ENCODE results near the gene CDX4.

CDX4 gene

DNA sequence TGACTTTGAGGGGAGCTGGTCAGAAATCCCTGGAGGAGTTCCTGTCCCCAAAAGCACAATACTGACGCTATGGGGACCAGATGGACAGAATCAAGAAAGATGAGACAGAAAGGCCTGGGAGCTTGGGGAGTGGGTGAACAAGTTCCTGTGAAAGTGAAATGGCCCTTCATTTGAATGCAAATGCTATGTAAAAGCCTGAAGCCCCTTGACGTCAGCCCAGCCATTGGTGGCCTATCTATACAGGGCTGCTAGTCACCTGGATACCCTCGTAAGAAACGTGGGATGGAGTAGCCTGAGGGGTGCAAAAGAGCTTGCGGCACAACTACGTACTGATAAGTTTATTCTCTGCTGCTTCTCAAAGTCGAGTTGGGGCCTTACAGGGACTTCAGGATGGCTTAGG lies at the start of gene CDX4:
TSS of gene CDX4 (plus strand) at position 223 of the 400 bp plus-strand sequence. CDS start 201 bp downstream, outside the sequence.
- no peak within 1 kb of the TSS for H3K27ac ChIP-seq
- no peak for TF ChIP-seq ZFX (IDR thresholded peaks at IDR 0.05)
- TF ChIP-seq, protein P1, sequence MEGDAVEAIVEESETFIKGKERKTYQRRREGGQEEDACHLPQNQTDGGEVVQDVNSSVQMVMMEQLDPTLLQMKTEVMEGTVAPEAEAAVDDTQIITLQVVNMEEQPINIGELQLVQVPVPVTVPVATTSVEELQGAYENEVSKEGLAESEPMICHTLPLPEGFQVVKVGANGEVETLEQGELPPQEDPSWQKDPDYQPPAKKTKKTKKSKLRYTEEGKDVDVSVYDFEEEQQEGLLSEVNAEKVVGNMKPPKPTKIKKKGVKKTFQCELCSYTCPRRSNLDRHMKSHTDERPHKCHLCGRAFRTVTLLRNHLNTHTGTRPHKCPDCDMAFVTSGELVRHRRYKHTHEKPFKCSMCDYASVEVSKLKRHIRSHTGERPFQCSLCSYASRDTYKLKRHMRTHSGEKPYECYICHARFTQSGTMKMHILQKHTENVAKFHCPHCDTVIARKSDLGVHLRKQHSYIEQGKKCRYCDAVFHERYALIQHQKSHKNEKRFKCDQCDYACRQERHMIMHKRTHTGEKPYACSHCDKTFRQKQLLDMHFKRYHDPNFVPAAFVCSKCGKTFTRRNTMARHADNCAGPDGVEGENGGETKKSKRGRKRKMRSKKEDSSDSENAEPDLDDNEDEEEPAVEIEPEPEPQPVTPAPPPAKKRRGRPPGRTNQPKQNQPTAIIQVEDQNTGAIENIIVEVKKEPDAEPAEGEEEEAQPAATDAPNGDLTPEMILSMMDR (conservative IDR thresholded peaks at IDR 0.05): no peak

- TF ChIP-seq, protein P1 (conservative IDR thresholded peaks at IDR 0.05): no peak
- no peak for TF ChIP-seq ZFX (IDR thresholded peaks at IDR 0.05)
- H3K27ac ChIP-seq: no peak overlapping the region
Measured at GRCh38 chrX:73398185-73398914, 48.5 kb upstream of the CDX4 start.

DNA sequence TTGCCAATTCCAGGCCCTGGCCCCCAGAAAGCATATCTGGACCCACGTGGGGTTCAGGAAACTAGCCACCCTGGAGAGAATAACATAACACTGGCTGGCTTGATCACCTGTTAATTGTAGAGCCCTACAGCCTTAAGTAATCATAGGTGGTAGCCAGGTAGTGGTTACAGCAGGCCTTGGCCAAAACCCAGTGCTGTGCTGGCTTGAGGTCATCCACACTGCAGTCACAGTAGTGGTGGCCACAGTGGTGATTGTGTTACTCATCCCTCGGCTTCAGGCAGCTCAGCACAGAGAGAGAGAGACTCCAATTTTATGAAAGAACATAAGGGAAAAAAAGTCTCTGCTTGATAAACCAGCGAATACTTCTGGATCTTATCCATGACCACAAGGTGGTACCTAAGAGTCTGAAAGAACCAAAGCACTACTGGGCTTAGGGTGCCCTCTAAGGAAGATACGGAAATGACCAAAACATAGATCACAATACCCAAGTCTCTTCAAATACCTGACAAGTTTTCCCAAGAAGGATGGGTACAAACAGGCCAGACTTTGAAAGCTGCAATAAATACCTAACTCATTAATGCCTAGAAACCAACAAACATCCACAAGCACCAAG lies 46.6 kb upstream of the CDX4 start:
- no peak overlapping the region for H3K27ac ChIP-seq
- TF ChIP-seq, protein P1 (conservative IDR thresholded peaks at IDR 0.05): 0 out of 2 replicates have a peak, but pooled peaks have one; percentile 5
- TF ChIP-seq ZFX (IDR thresholded peaks at IDR 0.05): no peak

DNA sequence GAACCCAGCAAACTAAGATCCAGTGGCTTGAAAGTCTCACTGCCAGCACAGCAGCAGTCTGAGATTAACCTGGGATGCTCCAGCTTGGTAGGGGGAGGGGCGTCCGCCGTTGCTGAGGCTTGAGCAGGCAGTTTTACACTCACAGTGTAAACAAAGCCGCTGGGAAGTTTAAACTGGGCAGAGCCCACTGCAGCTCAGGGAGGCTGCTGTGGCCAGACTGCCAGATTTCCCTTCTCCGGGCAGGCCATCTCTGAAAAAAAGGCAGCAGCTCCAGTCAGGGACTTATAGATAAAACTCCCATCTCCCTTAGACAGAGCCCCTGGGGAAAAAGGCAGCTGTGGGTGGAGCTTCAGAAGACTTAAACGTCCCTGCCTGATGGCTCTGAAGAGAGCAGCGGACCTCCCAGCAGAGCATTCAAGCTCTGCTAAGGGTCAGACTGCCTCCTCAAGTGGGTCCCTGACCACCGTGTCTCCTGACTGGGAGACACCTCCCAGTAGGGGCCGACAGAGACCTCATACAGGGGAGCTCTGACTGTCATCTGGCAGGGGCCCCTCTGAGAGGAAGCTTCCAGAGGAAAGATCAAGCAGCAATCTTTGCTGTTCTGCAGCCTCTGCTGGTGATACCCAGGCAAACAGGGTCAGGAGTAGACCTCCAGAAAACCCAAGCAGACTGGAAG lies 45.1 kb upstream of the CDX4 start:
- TF ChIP-seq, protein P1 (conservative IDR thresholded peaks at IDR 0.05): no peak
- TF ChIP-seq ZFX (IDR thresholded peaks at IDR 0.05): no peak
- H3K27ac ChIP-seq: no peak overlapping the region

DNA sequence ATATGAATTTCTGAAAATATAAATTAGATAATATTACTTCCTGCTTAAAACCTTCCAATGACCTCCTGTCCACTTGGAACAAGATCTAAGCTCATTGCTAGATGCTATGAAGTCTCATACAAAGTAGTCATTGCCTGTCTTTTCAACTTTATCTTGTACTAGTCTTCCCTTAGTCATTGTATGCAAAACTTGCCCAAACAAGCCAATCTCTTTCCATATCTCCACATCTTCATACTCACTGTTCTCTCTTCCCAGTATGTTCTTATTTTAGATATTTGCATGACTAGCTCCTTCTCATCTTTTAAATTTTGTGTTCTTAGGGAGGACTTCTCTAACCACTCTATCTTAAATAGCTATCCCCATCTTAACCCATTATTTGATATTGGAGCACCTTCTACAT lies 33.9 kb upstream of the CDX4 start:
- TF ChIP-seq, protein P1 (conservative IDR thresholded peaks at IDR 0.05): no peak
- TF ChIP-seq ZFX (IDR thresholded peaks at IDR 0.05): no peak

GRCh38 chrX:73447311-73447794 lies 500 bp downstream of the CDX4 start:
- no peak for TF ChIP-seq ZFX (IDR thresholded peaks at IDR 0.05)
- TF ChIP-seq, protein P1 (conservative IDR thresholded peaks at IDR 0.05): no peak
- no peak overlapping the region for H3K27ac ChIP-seq

More for the DNA sequence above, 33.9 kb upstream of the CDX4 start:
- H3K27ac ChIP-seq: no peak overlapping the region

DNA sequence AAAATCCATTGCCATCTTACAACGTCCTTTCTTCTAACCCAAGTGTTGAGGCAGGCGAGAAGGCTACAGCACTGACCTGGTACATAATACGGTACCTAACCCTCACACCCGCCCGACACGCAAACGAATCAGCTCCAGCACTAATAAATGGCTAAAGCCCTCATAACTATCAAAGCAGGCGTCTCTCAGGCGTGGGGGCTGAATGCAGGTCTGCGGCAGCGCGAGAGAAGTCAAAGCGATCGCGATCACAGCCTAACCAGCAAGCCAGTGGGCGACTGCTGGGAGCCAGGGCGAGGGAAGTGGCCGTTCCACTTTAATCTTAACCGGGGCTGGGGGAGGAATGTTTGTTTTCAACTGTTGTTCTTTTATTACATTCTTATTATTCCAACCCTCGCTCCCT lies 1.5 kb downstream of the CDX4 start:
- H3K27ac ChIP-seq: no peak overlapping the region
- TF ChIP-seq ZFX (IDR thresholded peaks at IDR 0.05): no peak
- TF ChIP-seq, protein P1 (conservative IDR thresholded peaks at IDR 0.05): no peak

Data from C4-2B (cell line).